Stimulated activated CD4-positive, alpha-beta T cell treated with anti-CD3 and anti-CD28 coated beads, Interleukin-1b, Interleukin-23, amount 100 ng/mL, for 4 hours (primary cell): ENCODE results near the gene TMEM242.

Source experiments
- DNase-seq, 2 donors: peaks; one replicate each; pipeline ENCODE4 v3.0.0-alpha.2; 2020; ENCODE audit warnings: low read depth in 2 of 2

The TMEM242 gene

GRCh38 chr6:157253017-157253416 lies 70.3 kb downstream of the TMEM242 start:
- DNase-seq, result no peak

- DNase-seq, result no peak
Measured at GRCh38 chr6:157251586-157252247, 71.6 kb downstream of the TMEM242 start.

- DNase-seq, result no peak
Measured at GRCh38 chr6:157249826-157250225, 73.5 kb downstream of the TMEM242 start.

GRCh38 chr6:157248264-157248663 lies 75.1 kb downstream of the TMEM242 start:
- DNase-seq, result no peak

GRCh38 chr6:157246771-157247484 lies 76.4 kb downstream of the TMEM242 start:
- DNase-seq, result no peak

- no peak for DNase-seq
Measured at GRCh38 chr6:157246048-157246630, 77.2 kb downstream of the TMEM242 start.

- no peak for DNase-seq
Measured at GRCh38 chr6:157245436-157245835, 77.9 kb downstream of the TMEM242 start.

- DNase-seq, result no peak
Measured at GRCh38 chr6:157244780-157245179, 78.5 kb downstream of the TMEM242 start.

- no peak for DNase-seq
Measured at GRCh38 chr6:157244175-157244574, 79.1 kb downstream of the TMEM242 start.

GRCh38 chr6:157242791-157243190 lies 80.5 kb downstream of the TMEM242 start:
- DNase-seq, result no peak

GRCh38 chr6:157240960-157241311 lies 82.4 kb downstream of the TMEM242 start:
- DNase-seq, result no peak

- no peak for DNase-seq
Measured at GRCh38 chr6:157240059-157240959, 83.0 kb downstream of the TMEM242 start.

- no peak for DNase-seq
Measured at GRCh38 chr6:157239671-157240058, 83.7 kb downstream of the TMEM242 start.
